MM.1S (cell line): ENCODE data around the gene OR2Z1.

Experiments used
- EZH2phosphoT487 ChIP-seq: fragments of 300-600 bp; sonication (generic); IDR thresholded peaks from 2 replicates; pipeline ENCODE4 v1.6.1; 2018; ENCODE audit warnings: antibody characterized with exemption, low read length
- TF ChIP-seq, protein P1 (sequence below): fragments of 300-600 bp; sonication (generic); IDR thresholded peaks from 2 replicates; pipeline ENCODE4 v1.5.1; 2016; ENCODE audit warnings: antibody characterized with exemption, low read length, mixed read lengths

DNA sequence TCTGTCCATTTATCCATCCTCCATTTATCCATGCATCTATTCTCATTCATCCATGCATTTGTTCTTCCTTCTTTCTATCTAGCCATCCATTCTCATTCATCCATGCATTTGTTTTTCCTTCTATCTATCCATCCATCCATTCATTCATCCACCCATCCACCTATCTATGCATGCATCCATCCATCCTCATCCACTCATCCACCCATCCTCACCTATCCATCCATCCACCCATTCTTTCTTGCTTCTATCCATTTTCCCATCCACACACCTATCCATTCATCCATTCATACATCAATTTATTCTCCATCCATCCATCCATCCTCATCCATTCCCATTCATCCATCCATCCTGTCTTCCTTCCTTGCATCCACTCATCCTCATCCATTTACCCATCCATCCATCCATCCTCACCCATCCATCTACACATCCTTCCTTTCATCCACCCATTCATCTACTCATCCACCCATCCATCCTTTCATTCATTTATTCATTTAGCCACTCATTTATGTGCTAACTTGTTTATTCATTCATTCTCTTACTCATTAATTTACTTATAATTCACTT lies 43.1 kb upstream of the OR2Z1 start:
- TF ChIP-seq, protein P1, sequence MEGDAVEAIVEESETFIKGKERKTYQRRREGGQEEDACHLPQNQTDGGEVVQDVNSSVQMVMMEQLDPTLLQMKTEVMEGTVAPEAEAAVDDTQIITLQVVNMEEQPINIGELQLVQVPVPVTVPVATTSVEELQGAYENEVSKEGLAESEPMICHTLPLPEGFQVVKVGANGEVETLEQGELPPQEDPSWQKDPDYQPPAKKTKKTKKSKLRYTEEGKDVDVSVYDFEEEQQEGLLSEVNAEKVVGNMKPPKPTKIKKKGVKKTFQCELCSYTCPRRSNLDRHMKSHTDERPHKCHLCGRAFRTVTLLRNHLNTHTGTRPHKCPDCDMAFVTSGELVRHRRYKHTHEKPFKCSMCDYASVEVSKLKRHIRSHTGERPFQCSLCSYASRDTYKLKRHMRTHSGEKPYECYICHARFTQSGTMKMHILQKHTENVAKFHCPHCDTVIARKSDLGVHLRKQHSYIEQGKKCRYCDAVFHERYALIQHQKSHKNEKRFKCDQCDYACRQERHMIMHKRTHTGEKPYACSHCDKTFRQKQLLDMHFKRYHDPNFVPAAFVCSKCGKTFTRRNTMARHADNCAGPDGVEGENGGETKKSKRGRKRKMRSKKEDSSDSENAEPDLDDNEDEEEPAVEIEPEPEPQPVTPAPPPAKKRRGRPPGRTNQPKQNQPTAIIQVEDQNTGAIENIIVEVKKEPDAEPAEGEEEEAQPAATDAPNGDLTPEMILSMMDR = no peak
- TF ChIP-seq EZH2phosphoT487 = no peak
